Measurements from ENCODE around the gene GATA5.
A peak's percentile ranks its signal among the peaks of the same experiment; 100 is the strongest.

GATA5 gene

DNA sequence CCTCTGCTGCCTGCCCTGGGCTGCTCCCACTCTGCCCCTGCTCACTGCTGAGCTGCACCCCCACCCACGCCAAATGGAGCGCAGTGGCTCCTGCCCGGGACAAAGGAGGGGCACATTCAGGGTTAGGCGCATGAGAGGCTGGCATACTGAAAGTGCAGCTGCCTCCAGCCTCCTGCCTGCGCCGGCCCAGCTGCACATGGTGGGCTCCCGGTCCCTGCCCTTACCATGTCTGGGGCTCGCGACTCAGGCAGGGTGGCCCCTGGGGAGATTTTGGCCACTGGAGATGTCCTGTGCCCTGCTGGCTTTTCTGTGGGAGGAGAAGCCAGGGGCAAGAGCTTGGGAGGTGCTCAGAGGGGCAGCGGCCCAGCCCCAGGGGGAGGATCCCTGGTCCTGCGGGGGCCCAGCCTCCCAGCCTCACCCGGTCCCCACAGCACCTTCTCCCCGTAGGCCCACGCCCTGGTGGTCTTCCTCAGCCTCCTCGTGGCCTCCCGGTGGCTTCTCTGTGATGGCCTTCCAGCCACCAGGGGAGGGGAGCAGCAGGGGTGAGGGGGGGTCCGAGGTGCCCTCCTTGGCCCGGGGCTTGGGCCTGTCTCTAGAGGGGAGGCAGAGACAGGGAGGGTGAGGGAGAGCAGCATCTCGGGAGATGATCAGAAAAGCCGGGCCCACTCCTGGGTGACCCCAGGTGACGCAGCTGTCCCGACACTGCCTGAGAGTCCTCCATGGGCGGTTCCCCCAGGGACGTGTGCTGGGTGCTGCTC lies 60.3 kb downstream of the GATA5 start:
- TF ChIP-seq CTCF (IDR thresholded peaks at IDR 0.05; ENCODE audit: low read depth, low read length, missing control alignments) = no peak
- H3K27me3 ChIP-seq (replicated peaks) = no peaks in the 10 kb centered on the region
- DNase-seq = no peak
- H3K27ac ChIP-seq = no peak overlapping the region
- H3K4me3 ChIP-seq (ENCODE audit: low read depth, low read length) = no peak overlapping the region
- in situ Hi-C loops (cut with HindIII; ENCODE audit: low pct_ligation_motif_present, low sequenced_read_pairs) = no loop called here
- no peaks in the 10 kb centered on the region for H3K36me3 ChIP-seq (replicated peaks)

GRCh38 chr20:62413896-62414481 lies 61.8 kb downstream of the GATA5 start:
- no peaks in the 10 kb centered on the region for H3K27me3 ChIP-seq (replicated peaks)
- TF ChIP-seq CTCF (IDR thresholded peaks at IDR 0.05; ENCODE audit: low read depth, low read length, missing control alignments) = peak; percentile 28
- in situ Hi-C loops (cut with HindIII; ENCODE audit: low pct_ligation_motif_present, low sequenced_read_pairs) = no loop called here
- no peak overlapping the region for H3K4me3 ChIP-seq (ENCODE audit: low read depth, low read length)
- no peak overlapping the region for H3K27ac ChIP-seq
- no peaks in the 10 kb centered on the region for H3K36me3 ChIP-seq (replicated peaks)
- DNase-seq = no peak
